Astrocyte of the cerebellum (primary cell): ENCODE results near the gene ADO.

ENCODE experiments used
- DNase-seq: peaks from one replicate; pipeline ENCODE4 v3.0.0-alpha.2; 2011; ENCODE audit warnings: low read depth
- H3K4me3 ChIP-seq: 2 replicates; pipeline ENCODE4 v1.5.1; 2011; ENCODE audit warnings: mild to moderate bottlenecking, low read depth, low read length, moderate library complexity
- in situ Hi-C: cut with HindIII; loops from 2 replicates; pipeline ENCODE4 v1.10.0; 2017; ENCODE audit warnings: low sequenced_read_pairs
- TF ChIP-seq, protein P1 (sequence below): IDR thresholded peaks from 2 replicates; pipeline ENCODE4 v1.5.1; 2012; ENCODE audit warnings: low read length, low read depth, moderate library complexity, mild to moderate bottlenecking; ENCODE audit errors: missing control alignments

The ADO gene

DNA sequence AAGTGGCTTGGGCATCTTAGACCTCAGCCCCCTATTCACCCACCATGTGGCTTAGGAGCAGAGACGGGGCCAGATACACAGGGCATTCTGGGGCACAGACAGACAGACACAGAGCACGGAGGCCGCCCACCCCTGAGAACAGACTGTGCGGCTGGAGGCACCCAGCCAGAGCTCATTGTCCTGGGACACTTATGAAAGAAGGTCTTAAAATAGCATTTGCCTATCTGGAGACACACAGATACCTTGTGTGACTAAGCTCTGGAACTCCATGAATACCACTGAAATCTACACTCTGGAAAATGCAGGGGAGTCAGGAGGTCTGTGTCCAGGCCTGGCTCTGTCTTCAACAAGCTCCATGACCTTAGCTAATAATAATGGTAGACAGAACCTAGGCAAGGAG is 41.4 kb upstream of the ADO start:
- no peak overlapping the region for H3K4me3 ChIP-seq
- TF ChIP-seq, protein P1, sequence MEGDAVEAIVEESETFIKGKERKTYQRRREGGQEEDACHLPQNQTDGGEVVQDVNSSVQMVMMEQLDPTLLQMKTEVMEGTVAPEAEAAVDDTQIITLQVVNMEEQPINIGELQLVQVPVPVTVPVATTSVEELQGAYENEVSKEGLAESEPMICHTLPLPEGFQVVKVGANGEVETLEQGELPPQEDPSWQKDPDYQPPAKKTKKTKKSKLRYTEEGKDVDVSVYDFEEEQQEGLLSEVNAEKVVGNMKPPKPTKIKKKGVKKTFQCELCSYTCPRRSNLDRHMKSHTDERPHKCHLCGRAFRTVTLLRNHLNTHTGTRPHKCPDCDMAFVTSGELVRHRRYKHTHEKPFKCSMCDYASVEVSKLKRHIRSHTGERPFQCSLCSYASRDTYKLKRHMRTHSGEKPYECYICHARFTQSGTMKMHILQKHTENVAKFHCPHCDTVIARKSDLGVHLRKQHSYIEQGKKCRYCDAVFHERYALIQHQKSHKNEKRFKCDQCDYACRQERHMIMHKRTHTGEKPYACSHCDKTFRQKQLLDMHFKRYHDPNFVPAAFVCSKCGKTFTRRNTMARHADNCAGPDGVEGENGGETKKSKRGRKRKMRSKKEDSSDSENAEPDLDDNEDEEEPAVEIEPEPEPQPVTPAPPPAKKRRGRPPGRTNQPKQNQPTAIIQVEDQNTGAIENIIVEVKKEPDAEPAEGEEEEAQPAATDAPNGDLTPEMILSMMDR, result no peak
- no peak for DNase-seq
- in situ Hi-C loops, result no loop called here

DNA sequence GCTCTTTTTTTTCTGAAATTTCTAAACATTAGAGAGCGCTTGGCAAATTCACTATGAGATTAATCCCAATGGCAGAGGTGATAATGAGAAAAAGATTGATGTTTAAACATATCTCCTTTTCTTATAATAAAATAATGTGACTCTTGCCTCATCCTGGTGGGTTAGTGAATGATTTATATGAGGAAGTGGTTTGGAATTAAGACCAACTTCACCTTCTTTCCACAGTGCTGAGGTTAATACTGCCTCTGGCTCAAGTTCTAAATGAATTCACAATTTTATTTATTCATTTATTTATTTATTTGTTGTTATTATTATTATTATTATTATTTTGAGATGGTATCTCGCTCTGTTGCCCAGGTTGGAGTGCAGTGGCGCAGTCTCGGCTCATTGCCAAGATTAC is 40.5 kb upstream of the ADO start:
- no peak for DNase-seq
- H3K4me3 ChIP-seq, result no peak overlapping the region
- TF ChIP-seq, protein P1, result no peak
- in situ Hi-C loops, result no loop called here

DNA sequence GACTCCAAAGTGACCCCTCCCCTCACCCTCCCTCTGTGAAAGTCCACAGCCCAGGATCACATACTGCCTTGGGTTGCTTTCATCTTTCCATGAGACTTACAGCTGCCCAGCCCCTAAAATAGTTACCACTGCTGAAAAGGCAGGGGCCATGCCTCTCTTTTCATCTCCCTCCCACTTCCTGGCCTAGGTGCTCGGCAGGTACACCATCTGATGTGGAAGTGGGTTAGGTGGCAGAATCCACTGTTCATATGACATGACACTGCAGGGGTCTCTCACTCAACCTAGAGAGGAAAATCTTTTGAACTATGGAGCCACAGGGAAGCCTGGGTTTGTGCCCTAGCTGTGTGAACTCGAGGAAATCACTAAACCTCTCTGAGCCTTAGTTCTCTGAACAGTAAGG is 38.8 kb upstream of the ADO start:
- no peak overlapping the region for H3K4me3 ChIP-seq
- no peak for DNase-seq
- TF ChIP-seq, protein P1, result no peak
- in situ Hi-C loops, result no loop called here

DNA sequence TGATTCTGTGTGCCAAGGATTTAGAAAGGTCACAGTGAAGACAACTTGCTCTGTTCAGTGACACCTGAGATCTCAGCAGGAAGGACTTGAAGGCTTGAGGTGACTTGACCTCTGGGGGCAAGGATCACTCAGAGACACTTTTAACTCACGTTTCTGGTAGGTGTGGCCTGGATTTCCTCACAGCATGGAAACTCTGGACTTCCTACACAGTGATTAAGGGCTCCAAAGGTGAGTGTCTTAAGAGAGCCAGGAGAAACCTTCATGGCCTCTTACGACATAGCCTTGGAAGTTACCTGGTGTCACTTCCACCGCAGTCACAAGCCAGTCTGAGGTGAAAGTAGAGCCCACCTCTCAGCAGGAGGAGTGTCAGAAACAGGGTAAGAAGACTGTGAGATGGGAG is 38.1 kb upstream of the ADO start:
- in situ Hi-C loops, result no loop called here
- no peak for DNase-seq
- TF ChIP-seq, protein P1, result no peak
- no peak overlapping the region for H3K4me3 ChIP-seq

DNA sequence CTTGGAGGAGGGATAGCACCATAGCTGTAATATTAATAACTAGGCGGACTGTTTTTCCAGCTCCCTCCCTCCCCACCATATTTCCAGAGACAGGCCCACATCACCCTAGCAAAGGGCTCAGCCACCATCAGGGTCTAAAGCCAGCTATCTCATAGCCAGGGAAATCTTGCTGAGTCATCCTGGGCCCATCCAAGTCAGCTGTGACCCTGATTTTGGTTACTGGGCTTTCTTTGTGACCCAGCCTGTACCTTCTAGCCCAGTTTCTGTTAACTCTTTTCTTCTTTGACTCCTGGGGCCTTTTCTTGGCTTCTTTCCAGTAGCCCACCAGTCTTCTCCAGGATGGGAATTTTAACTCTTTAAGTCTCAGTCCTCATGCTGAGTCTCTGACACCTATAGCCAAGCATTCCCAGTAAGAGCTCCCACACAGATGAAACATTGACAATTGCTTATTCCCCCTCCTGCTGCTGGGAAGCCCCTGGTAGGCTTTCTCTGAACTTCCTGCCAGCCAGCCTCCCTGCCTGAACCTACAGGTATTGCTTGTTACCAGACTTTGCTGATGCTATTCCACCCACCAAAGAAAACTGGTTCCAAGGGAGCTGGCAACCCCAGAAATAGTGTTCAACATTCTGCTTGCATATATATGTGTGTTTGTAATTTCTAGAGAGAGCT is 34.8 kb upstream of the ADO start:
- no peak for DNase-seq
- in situ Hi-C loops, result no loop called here
- TF ChIP-seq, protein P1, result no peak
- no peak overlapping the region for H3K4me3 ChIP-seq

DNA sequence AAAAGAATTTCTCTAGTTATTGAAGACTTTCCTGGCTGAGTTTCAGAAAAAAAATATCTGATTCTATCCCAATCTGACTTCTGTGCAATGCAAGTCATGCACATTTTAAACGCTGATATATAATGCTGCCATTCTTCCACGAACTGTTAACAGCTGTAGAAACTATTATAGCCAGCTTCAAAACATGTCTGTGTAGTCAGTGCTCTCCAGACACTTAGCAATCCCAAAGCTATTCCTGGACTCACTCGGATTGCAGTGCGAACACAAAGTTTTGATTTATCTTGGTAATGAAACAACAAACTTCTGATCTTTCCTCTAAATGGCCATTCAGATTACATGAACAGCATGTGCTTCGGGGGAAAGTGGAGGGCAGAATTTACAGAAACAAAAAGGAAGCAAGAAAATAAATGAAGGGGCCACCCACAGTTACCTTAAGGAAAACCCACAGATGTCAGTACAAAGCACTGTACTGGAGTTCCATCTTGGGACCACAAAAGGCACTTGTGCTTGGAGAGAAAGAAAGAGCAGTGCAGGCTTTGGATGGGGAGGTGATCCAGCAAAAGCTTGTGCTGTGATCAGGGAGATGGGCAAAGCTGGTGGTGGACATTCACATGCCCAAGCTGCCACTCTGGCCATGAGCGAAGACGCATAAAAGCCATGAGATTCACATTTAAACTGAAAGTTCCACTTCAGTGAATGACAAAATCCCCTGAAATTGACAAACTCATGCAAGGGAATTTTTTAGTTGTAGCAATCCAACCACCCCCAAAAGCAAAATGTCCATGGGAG is 32.1 kb upstream of the ADO start:
- H3K4me3 ChIP-seq, result no peak overlapping the region

More for the DNA sequence above, 32.1 kb upstream of the ADO start:
- in situ Hi-C loops, result no loop called here
- no peak for DNase-seq
- TF ChIP-seq, protein P1, result no peak
